ENCODE results near the gene NOL9. TPM values are rescaled to one million over a fixed set of nuclear protein-coding genes. Genes with fewer than 3 reads are reported as not detected.

NOL9 gene
- total and polyA plus RNA-seq, 9 of the 15 experiments (the other 6 are each of a cell fraction or from before 2014, with no cell fraction given): 5.6 to 76.5 (median 47.3) TPM

- no peak for TF ChIP-seq ATF3 (IDR thresholded peaks at IDR 0.05)
- no peak for TF ChIP-seq ATF3 (CRISPR knock-in tag; conservative IDR thresholded peaks at IDR 0.05)
- no peak for TF ChIP-seq RBBP5 (IDR thresholded peaks at IDR 0.05; ENCODE audit: borderline replicate concordance, insufficient read depth, low read length, poor library complexity, severe bottlenecking)
- no peak for TF ChIP-seq JUNB (CRISPR knock-in tag; conservative IDR thresholded peaks at IDR 0.05)
- TF ChIP-seq ZNF586 (CRISPR knock-in tag; conservative IDR thresholded peaks at IDR 0.05): no peak
- TF ChIP-seq POLR3A (IDR thresholded peaks at IDR 0.05; ENCODE audit: borderline replicate concordance, extremely low read depth, insufficient read depth, insufficient read length): no peak
- no peak; a peak in 1 of 4 replicates for TF ChIP-seq KDM1A (IDR thresholded peaks at IDR 0.05)
- TF ChIP-seq POLR2AphosphoS5 (IDR thresholded peaks at IDR 0.05; ENCODE audit: control insufficient read depth, insufficient read depth, low read depth, low read length): 0 out of 2 replicates have a peak, but pooled peaks have one; percentile 11
- no peak for TF ChIP-seq RBM34 (IDR thresholded peaks at IDR 0.05; ENCODE audit: borderline replicate concordance, insufficient read depth, low read length)
- no peak for TF ChIP-seq ZKSCAN1 (IDR thresholded peaks at IDR 0.05; ENCODE audit: low read depth, low read length)
- no peak for TF ChIP-seq E2F3 (CRISPR knock-in tag; IDR thresholded peaks at IDR 0.05)
- no peak for TF ChIP-seq JUND (IDR thresholded peaks at IDR 0.05; ENCODE audit: borderline replicate concordance, low read depth, low read length)
- TF ChIP-seq JUND (tag; IDR thresholded peaks at IDR 0.05; ENCODE audit: borderline replicate concordance, low read depth, low read length): no peak
- TF ChIP-seq CCNT2 (IDR thresholded peaks at IDR 0.05; ENCODE audit: borderline replicate concordance, extremely low read depth, insufficient read length, low read depth, low read length): no peak
- peak; percentile 0; the same call in 1 of the 2 replicates for TF ChIP-seq ZFX (CRISPR knock-in tag; IDR thresholded peaks at IDR 0.05)
- no peak for TF ChIP-seq POLR2AphosphoS2 (IDR thresholded peaks at IDR 0.05; ENCODE audit: low read length)
- peak; percentile 56; the same call in 1 of the 2 replicates for TF ChIP-seq ZBTB33 (CRISPR knock-in tag; IDR thresholded peaks at IDR 0.05)
- no peak for TF ChIP-seq SNRNP70 (optimal IDR thresholded peaks at IDR 0.05; ENCODE audit: low read depth, low read length)
- no peak for TF ChIP-seq HLTF (IDR thresholded peaks at IDR 0.05)
- TF ChIP-seq PKNOX1 (IDR thresholded peaks at IDR 0.05): no peak
Measured at GRCh38 chr1:6593810-6594209, 39.5 kb upstream of the NOL9 start (continued).
